ENCODE data around the gene PRKCZ.

The PRKCZ gene

DNA sequence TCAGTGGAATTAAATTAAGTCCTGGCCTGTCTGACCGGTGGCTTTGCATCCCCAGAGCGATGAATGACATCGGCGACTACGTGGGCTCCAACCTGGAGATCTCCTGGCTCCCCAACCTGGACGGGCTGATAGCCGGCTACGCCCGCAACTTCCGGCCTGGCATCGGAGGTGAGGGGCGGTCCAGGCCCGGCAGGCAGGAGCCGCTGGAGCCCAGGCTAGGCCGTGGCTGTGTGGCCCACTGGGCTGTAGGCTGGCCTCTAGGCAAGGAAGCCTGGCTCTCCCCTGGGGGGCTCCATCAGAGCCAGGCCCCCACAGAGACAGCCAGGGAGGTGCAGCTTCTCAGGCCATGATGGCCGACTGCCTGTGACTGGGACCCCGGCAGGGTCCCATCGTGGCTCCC is 25.3 kb upstream of the PRKCZ start:
- no peak for DNase-seq (ENCODE audit: low spot score)

DNA sequence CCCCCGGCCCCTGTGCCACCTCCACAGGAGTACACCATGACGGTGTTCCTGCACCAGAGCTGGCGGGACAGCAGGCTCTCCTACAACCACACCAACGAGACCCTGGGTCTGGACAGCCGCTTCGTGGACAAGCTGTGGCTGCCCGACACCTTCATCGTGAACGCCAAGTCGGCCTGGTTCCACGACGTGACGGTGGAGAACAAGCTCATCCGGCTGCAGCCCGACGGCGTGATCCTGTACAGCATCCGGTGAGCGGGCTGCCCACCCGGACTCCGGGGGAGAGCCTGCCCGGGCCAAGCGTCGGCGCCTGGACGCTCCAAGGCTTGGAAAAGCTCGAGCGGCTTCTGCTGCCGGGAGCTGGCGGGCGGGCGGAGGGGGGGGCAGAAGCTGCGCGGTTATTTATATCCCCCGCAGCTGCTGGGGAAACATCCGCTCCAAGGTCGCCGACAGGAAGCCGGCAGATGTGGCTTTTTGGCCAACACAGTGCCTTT is 24.7 kb upstream of the PRKCZ start:
- no peak for DNase-seq (ENCODE audit: low spot score)

DNA sequence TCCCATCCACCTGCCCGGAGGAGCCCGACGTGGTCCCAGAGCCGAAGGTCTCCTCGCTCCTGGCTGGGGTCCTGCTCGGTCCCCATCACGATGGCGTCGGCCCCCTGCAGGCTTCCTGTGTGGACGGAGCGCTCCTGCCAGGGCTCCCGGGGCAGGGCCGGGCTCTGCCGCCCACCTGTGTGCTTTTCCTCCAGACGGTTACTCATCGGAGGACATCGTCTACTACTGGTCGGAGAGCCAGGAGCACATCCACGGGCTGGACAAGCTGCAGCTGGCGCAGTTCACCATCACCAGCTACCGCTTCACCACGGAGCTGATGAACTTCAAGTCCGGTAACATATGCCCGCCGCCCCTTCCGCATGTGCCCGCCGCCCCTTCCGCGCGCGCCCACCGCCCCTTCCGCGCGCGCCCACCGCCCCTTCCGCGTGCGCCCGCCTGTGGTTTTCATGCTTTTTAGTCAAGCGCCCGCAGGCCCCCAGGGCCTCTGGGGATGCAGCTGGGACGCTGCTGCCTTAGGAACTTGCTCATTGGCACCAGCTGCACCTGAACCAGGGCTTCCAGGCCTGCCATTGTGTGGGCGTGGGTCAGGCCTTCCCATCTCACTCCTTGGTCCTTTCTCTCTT is 22.1 kb upstream of the PRKCZ start:
- DNase-seq (ENCODE audit: low spot score) = no peak

DNA sequence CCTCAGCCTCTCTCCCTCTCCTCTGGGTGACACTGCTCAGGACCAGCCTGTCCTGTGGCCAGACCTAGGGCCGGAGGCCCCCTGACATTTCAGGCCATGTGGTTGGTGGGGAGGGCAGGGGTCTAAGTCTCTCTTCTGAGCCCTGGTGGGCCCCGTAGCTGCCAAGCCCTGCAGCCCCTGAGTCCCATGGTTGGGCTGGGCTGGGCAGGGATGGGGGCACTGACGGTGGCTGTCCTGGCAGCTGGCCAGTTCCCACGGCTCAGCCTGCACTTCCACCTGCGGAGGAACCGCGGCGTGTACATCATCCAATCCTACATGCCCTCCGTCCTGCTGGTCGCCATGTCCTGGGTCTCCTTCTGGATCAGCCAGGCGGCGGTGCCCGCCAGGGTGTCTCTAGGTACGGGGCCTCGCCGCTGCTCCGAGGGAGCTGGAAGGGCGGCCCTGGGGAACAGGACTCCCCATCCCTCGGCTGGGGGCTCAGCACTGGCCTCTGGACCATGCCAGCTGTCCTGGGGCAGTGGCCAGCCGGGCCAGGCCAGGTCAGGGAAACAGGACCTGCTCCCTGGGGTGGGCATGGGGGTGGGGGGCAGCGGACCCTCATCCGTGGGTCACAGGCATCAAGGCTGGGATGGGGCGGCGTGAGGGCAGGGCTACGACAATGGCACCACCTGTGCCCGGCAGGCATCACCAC is 21.2 kb upstream of the PRKCZ start:
- no peak for DNase-seq (ENCODE audit: low spot score)

DNA sequence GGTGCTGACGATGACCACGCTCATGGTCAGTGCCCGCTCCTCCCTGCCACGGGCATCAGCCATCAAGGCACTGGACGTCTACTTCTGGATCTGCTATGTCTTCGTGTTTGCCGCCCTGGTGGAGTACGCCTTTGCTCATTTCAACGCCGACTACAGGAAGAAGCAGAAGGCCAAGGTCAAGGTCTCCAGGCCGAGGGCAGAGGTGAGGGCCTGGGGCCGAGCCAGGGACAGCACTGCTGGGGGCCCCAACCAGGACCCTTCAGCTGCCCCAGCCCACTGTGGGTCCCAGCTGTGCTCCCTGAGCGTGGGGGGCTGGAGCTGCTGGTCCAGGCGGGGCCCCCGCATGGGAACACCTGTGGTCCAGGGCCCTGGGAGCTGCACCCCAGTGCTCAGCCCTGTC is 20.6 kb upstream of the PRKCZ start:
- DNase-seq (ENCODE audit: low spot score) = no peak

DNA sequence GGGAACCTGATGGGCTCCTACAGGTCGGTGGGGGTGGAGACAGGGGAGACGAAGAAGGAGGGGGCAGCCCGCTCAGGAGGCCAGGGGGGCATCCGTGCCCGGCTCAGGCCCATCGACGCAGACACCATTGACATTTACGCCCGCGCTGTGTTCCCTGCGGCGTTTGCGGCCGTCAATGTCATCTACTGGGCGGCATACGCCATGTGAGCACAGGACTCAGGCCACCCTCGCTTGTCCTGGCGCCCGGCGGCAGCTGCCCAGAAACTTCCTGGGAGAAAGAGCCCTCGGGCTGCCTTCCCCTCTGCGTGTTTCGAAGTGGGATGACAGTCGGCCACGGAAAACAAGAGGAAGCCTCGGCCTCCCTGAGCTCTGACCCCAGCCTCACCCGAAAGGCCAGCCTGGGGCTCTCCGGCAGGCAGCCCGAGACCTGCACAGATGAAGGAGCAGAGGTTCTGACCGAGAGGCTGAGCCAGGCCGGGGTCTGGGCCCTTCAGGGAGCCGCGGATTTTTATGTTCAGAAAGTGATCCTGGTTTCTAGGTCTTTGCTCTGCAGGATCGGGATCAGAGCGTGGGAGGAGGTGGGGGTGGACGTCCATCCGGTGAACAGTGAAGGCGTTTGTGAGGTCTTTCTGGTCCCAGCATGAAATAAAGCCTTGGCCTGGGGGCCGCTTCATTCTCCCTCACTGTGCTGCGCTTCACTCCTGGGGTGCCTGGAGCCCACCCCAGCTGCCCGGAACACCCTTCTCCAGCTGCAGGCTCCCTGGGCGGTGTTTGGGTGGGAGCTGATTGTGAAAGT is 19.9 kb upstream of the PRKCZ start:
- DNase-seq (ENCODE audit: low spot score) = no peak

DNA sequence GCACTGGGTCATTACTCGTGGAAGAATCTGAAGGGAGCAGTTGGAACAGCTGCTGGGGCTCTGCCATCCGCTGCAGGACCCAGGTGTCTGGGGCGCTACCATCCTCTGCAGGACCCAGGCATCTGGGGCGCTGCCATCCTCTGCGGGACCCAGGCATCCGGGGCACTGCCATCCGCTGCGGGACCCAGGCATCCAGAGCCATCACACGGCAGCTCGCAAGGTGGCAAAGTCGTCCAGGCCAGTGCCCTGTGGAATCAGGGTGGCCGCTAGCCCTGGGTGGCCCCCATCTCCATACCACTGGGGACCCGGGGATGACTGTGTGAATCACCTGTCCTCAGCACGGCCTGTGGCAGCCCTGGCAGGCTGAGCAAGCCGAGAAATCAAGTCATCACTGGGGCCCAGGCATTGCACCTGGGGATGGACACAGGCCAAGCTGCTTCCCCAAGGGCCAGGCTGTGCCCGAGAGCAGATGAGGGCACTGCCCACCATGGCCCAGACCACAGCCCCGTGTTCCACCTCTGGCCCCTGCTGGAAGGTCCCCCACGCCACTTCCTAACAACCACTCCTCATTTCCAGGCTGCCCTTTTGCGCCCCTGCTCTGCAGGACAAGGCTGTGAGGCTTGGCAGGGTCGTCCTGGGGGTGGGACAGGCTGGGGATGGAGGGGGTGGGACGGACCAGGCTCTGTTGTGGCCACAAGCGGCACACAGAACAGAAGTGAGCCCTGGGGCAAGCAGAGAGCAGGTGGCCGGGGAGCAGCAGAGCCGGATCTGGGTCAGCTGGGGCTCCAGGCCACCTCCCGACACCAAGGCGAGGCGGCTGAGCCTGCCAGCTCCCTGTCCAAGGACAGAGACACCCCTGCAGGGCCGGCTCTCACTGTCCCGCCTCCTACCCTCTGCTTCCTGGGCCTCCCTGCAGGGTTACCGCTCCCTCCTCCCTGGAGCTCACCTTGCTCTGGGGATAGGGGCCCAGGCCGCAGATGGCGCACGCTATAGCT is 18.4 kb upstream of the PRKCZ start:
- DNase-seq (ENCODE audit: low spot score) = no peak

DNA sequence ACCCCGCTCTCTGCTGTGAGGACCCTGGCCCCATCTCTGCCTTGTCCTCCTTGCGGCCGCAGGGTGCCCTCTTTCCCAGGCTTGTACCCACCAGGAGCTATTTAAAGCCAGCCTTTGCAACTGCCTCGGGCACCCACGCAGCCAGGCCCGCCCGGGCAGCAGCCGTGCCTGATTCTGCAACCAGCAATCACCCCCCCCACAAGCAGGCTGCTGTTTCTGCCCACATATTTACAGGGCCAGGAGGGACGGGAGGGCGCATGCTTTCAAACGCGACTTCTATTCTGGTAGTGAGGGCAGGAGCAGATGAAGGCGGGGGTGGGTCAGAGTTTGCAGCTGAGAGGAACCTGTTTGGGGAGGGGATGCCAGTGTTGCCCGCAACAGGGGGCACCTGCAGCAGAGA is 17.5 kb upstream of the PRKCZ start:
- DNase-seq (ENCODE audit: low spot score) = no peak

DNA sequence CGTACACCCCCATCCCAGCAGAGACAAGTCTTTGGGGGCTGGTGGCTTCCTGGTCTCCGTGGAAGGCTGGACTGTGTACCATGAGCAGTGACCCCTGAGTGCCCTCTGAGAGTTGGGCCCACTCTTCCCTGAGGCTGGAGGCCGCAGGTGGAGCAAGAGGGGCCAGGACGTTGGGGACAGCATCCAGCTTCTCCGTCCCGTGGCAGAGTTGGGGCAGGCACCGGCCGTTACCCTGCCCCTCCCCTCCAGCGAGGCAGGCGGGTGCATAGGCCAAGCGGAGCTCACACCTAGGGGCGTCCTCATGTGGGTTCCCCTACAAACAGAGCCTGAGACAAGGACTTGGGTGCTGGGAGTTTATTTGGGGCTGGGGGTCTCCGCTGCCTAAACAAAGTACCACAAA is 17.0 kb upstream of the PRKCZ start:
- DNase-seq (ENCODE audit: low spot score) = no peak

DNA sequence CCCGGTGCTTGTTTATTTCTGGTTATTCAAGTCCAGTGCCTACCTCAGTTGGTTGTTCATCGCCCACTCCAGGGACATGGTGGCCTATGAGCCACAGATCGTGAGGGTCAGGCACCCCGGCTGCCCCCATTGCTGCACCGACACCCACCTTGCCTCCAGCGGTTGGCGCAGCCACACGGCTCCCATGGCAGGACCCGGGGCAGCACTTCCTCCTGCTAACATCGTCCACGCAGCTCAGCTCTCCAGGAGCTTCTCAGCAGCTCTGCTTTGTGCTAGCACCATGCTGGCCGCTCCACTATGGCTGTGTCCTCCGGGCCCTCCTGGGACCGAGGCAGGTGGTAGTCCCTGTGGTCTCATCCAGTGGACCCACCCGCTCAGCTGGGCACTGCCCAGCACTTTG is 13.9 kb upstream of the PRKCZ start:
- no peak for DNase-seq (ENCODE audit: low spot score)

DNA sequence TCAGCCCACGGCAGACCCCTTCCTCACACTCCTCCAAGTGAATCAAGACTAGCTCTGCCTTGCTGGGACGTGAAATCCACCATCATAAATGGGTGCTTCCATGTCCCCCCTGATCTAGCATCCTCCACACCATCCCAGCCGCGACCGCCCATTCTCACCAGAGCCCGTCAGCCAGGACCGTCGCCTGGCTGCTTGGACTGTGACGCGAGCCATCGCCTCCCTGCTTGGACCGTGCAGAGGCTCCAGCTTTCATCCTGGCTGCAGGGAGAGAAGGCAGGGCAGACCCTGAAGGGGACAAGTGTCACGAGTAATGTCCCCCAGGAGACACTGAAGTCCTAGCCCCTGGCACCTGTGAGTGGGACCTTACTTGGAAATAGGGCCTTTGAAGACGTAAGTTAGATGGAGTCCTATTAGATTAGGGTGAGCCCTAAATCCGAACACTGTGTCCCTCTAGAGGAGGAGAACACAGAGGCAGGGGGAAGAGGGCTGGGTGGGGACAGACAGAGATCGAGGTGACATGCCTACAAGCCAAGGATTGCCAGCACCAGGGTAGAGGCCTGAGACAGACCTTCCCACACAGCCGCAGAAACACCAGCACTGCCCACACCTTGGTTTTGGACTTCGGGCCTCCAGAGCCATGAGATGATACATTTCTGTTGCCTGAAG is 12.8 kb upstream of the PRKCZ start:
- no peak for DNase-seq (ENCODE audit: low spot score)

DNA sequence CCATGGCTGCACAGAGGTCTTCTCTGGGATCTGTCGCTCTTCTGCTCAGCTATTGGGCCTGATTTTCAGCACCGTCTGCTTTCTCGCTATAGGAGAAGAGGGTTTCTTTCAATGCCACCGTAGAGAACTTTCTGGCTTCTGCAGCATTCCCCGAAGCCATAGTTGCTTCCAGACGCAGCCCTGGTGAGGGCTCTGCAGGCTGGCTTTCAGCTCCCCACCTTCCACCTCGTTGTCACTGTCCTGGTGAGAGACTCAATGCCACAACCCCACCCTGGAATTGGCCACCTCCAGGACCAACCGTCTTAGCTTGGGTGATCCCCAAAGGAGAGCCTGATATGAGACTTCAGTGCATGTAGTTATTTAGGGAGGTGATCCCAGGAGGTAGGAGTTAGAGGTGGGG is 12.0 kb upstream of the PRKCZ start:
- DNase-seq (ENCODE audit: low spot score) = no peak

DNA sequence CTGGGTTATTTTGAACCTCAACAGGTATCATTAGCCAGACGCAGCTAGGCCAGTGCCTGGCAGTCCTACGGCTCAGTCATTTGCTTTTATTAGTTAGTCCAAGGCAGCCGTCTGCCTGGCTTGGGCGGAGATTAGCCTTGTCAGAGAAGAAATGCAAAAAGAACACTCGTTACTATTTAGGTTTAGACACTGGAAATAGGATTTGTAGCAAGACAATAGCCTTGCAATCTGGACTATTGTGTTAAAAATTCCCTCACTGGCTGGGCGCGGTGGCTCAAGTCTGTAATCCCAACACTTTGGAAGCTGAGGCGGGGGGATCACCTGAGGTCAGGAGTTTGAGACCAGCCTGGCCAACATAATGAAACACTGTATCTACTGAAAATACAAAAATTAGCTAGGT is 11.0 kb upstream of the PRKCZ start:
- DNase-seq (ENCODE audit: low spot score) = no peak

DNA sequence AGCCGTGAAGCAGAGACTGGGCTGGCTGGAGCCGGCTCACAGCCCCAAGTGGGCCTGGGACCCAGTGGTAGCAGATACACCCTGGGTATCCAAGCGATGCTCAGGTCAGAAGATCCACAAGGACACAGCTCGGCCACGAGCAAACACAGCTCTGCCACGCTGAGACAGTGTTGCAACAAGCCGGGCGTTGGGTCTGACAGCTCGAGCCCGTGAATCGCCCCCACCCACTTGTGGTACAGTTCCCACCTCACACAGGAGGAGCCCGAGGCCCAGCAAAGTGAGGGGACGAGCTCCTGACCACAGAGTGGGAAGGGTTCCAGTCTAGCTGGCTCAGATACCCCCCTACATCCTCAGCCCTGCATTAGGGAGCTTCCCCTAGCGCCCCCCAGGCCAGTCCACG is 8.9 kb upstream of the PRKCZ start:
- no peak for DNase-seq (ENCODE audit: low spot score)

DNA sequence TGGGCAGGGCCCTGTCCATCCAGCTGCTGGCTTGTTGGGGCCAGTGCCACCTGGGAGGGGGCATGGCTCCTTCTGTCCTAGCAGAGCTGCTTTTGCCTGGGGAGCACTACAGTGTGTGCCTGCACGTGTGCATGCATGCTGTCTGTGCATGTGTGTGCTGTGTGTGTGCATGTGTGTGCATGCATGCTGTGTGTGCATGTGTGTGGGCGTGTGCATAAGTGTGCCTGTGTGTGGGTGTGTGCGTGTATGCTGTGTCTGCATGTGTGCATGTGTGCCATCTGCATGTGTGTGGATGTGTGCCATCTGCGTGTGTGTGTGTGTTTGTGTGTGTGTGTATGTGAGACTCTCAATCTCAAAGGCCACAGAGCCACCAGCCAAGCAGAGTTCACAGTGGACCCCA is 8.3 kb upstream of the PRKCZ start:
- no peak for DNase-seq (ENCODE audit: low spot score)

DNA sequence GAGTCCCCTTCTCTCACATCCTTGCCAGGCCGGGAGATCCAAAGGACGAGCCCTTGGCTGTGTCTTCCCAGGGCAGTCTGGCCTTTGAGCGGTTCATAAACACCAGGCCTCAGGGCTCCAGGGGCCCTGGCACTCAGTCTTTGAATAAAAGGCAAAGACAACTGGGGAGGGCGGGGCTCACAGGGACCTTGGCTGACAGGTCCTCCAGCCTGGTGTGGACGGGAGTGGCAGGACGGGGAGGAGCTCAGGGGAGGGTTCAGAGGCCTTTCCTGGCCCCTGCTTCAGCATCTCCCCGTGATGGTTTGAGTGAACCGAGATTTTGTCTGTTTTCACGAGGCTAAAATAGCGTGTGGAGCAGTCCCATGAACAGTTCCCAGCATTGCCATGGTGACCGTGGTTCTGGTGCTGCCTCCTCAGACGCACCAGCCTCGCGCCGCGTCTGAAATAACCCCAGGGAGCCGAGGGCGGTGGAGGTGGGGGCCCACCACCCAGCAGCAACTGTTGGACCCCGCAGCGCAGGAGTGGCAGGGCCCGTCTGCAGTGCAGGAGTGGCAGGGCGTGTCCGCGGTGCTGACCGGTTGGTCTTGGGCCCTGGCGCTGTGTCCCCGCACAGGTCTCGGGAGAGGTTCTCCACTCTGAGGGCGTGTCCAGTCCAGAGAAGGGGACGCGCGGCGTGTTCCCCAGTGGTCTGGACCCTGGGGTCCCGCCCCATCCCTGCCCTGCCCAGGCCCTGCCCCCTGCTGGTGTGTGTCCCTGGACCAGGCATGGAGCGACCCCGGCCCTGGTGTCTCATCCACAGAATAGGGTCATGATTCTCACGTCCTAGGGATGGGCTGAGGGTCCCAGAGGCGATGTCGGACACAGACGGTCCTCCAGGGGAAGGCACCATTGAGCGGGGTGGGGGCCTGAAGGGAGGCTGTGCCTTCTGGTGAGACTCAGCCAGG is 7.1 kb upstream of the PRKCZ start:
- DNase-seq (ENCODE audit: low spot score) = no peak

DNA sequence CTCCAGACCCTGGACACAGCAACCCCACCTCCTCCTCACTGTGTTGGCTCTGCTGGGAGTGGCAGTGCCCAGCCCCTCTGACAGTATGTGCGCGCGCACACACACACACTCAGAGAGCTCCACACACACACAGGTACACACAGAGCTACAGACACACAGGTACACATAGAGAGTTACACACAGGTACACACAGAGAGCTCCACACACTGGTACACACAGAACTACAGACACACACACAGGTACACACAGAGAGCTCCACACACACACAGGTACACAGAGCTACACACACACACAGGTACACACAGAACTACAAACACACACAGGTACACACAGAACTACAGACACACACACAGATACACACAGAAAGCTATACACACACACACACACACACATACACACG is 6.3 kb upstream of the PRKCZ start:
- no peak for DNase-seq (ENCODE audit: low spot score)

DNA sequence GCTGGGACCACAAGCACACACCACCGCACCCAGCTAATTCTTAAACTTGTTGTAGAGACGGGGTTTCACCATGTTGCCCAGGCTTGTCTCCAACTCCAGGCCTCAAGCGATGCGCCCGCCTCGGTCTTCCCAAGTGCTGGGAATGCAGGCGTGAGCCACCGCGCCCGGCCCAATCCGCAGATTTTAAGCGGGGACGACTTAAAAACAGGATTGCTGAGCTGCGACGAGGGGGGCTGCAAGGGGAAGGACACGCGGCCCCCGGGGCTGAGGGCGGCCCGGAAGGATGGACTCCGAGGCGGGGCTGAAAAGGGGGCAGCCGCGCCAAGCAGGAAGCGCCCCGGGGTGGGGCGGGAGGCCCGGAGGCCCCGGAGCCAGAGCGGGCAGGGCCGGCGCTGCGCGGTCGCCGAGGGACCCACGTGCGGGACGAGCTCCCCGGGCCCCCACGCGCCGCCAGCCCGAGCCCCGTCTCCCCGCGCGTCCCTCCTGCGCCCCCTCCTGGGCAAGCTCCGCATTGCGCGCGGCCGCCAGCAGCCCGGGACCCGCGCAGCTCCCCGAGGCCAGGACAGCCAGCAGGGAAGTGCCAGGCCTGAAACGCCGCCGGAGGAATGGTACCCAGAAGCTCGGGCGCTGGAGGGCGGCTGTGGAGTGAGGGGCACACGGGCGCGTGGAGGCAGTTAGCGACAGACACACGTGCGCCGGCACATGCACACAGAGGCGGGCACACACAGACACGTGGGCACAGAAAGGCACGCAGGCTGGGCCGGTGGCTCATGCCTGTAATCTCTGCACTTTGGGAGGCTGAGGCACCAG is 5.5 kb upstream of the PRKCZ start:
- DNase-seq (ENCODE audit: low spot score) = peak; percentile 64

DNA sequence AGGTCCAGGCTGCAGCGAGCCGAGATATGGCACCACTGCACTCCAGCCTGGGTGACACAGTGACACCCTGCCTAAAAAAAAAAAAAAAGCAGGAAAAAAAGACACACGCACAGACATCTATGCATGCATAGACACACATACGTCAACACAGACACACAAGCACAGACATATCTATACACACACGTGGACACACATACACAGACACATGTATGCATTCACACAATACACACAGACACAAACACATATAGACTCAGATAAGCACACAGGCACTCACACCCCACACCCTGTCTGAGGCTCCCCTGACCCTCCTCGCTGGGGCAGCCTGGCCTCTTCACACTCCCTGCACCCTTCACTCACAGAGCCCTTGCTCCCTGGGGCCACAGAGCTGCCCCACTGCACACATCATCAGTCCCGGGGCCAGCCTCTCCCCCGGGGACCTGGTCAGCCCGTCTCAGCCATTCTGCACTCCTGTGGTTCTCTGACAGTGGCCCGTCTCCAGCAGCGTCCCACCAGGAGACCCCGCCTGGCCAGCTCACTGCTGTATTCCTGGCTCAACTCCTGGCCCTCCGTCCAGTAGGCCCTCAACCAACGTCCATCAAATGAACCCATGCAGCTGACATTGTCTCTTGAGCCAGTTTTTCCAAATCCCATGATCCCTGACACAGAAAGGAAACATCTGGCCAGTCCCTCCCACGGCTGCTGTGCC is 4.6 kb upstream of the PRKCZ start:
- no peak for DNase-seq (ENCODE audit: low spot score)

Data from RKO (cell line).